CD14-positive monocyte (primary cell): ENCODE results near the gene ARHGEF10L. TPM values are rescaled to one million over a fixed set of nuclear protein-coding genes. Genes with fewer than 3 reads are reported as not detected.

Experiments
- DNase-seq, 3 donors: peaks; one replicate each; pipeline ENCODE4 v3.0.0-alpha.2; 2011 to 2022
- H2AFZ ChIP-seq: 2 replicates; pipeline ENCODE4 v1.6.0; 2012; ENCODE audit warnings: mild to moderate bottlenecking, low read depth, low read length, inconsistent platforms; ENCODE audit not compliant: insufficient read depth, poor library complexity, severe bottlenecking
- H3K27ac ChIP-seq, 2 donors: 1 replicate in 1 of 2; 2 replicates in 1 of 2; pipeline ENCODE4 v1.5.1; 2012 to 2013; ENCODE audit warnings: low read length in 2 of 2, control low read depth in 1 of 2, inconsistent platforms in 1 of 2, low read depth in 1 of 2, mild to moderate bottlenecking in 1 of 2
- H3K27me3 ChIP-seq, 2 donors: one replicate each; pipeline versions ENCODE4 v1.6.0 to v1.6.1; 2011 to 2013; ENCODE audit warnings: low read length in 2 of 2; ENCODE audit not compliant: control insufficient read depth in 2 of 2, insufficient read depth in 2 of 2
- H3K36me3 ChIP-seq, 2 donors: replicated peaks in 1 of 2; 1 replicate in 1 of 2; 2 replicates in 1 of 2; pipeline versions ENCODE4 v1.5.1 to v1.6.1; 2012 to 2013; ENCODE audit warnings: low read length in 2 of 2, control low read depth in 1 of 2, inconsistent platforms in 1 of 2, mild to moderate bottlenecking in 1 of 2; ENCODE audit not compliant: insufficient read depth in 2 of 2, control insufficient read depth in 1 of 2
- H3K4me1 ChIP-seq, 2 donors: 1 replicate in 1 of 2; 2 replicates in 1 of 2; pipeline versions ENCODE4 v1.5.1 to v1.6.1; 2012 to 2013; ENCODE audit warnings: low read length in 2 of 2, control low read depth in 1 of 2, inconsistent platforms in 1 of 2, mild to moderate bottlenecking in 1 of 2, moderate library complexity in 1 of 2; ENCODE audit not compliant: insufficient read depth in 2 of 2, control insufficient read depth in 1 of 2
- H3K4me2 ChIP-seq: replicated peaks from 2 replicates; pipeline ENCODE3; 2012; ENCODE audit warnings: low read length, moderate library complexity, mild to moderate bottlenecking; ENCODE audit not compliant: poor library complexity, severe bottlenecking; ENCODE audit errors: extremely low read depth
- H3K4me3 ChIP-seq, 3 experiments: fragments of 200-600 bp in 1 of 3; sonication (generic) in 1 of 3; replicated peaks in 1 of 3; 1 replicate in 2 of 3; 2 replicates in 1 of 3; pipeline ENCODE4 v1.5.1; 2011 to 2013; ENCODE audit warnings: low read length in 3 of 3, mild to moderate bottlenecking in 3 of 3, control low read depth in 2 of 3, low read depth in 2 of 3, inconsistent platforms in 1 of 3, moderate library complexity in 1 of 3
- H3K79me2 ChIP-seq: 2 replicates; pipeline ENCODE4 v1.6.0; 2012; ENCODE audit warnings: mild to moderate bottlenecking, control low read depth, inconsistent platforms, low read length, moderate library complexity; ENCODE audit not compliant: insufficient read depth
- H3K9ac ChIP-seq: 2 replicates; pipeline ENCODE4 v1.6.0; 2017; ENCODE audit warnings: low read length, mild to moderate bottlenecking; ENCODE audit not compliant: insufficient read depth, poor library complexity, severe bottlenecking
- H3K9me3 ChIP-seq, 2 donors: replicated peaks in 1 of 2; 1 replicate in 1 of 2; 2 replicates in 1 of 2; pipeline versions ENCODE4 v1.5.1 to v1.6.1; 2012 to 2013; ENCODE audit warnings: low read length in 2 of 2, control low read depth in 1 of 2; ENCODE audit not compliant: control insufficient read depth in 1 of 2, insufficient read depth in 1 of 2
- H4K20me1 ChIP-seq: 2 replicates; pipeline ENCODE4 v1.6.0; 2012; ENCODE audit warnings: mild to moderate bottlenecking, low read length, control low read depth, moderate library complexity; ENCODE audit not compliant: insufficient read depth
- H3K27ac Mint-ChIP-seq, 7 donors: one replicate each; pipeline ENCODE4 v1.8.0; 2020; ENCODE audit warnings: mild to moderate bottlenecking in 7 of 7, mixed read lengths in 7 of 7, moderate library complexity in 6 of 7, inconsistent platforms in 2 of 7
- H3K27me3 Mint-ChIP-seq, 3 donors: one replicate each; pipeline ENCODE4 v1.8.0; 2021 to 2022; ENCODE audit warnings: low read depth in 3 of 3, mild to moderate bottlenecking in 3 of 3, mixed read lengths in 3 of 3, moderate library complexity in 3 of 3, inconsistent platforms in 1 of 3
- H3K36me3 Mint-ChIP-seq, 2 donors: one replicate each; pipeline ENCODE4 v1.8.0; 2020; ENCODE audit warnings: mixed read lengths in 2 of 2, inconsistent platforms in 1 of 2, mild to moderate bottlenecking in 1 of 2
- H3K4me1 Mint-ChIP-seq: one replicate; pipeline ENCODE4 v1.8.0; 2020; ENCODE audit warnings: mild to moderate bottlenecking, mixed read lengths
- H3K4me3 Mint-ChIP-seq, 2 donors: one replicate each; pipeline ENCODE4 v1.8.0; 2020; ENCODE audit warnings: mild to moderate bottlenecking in 2 of 2, mixed read lengths in 2 of 2, moderate library complexity in 1 of 2
- H3K9me3 Mint-ChIP-seq, 7 donors: one replicate each; pipeline ENCODE4 v1.8.0; 2020 to 2022; ENCODE audit warnings: mixed read lengths in 7 of 7, mild to moderate bottlenecking in 6 of 7, moderate library complexity in 6 of 7, inconsistent platforms in 2 of 7
- CTCF ChIP-seq: fragments of 200-600 bp; IDR thresholded peaks from one replicate; pipeline ENCODE4 v1.8.0; 2022; ENCODE audit warnings: antibody characterized with exemption, mild to moderate bottlenecking
- WGBS: methylation state at CpG from one replicate; pipeline ENCODE4 v1.1.5; 2013; ENCODE audit warnings: missing lambda C conversion rate; ENCODE audit not compliant: insufficient coverage; 5-methylcytosine and 5-hydroxymethylcytosine counted together
- intact Hi-C, 2 donors: fragments of 100-400 bp; cut with micrococcal nuclease; formaldehyde crosslinking; loops; one replicate each; pipeline versions ENCODE4 v1.15.0 to v1.15.1; 2023
- polyA plus RNA-seq, 3 donors: library from polyadenylated mRNA; depleted of rRNA in 1 of 3; unstranded in 2 of 3; stranded (reverse) in 1 of 3; fragments of 300-500 nt in 2 of 3; fragments of >200 nt in 1 of 3; fragmentation: Illumina TruSeq in 2 of 3; gene quantifications; 1 replicate in 2 of 3; 2 replicates in 1 of 3; pipeline ENCODE4 v1.2.3, GENCODE V29; 2012 to 2021

The ARHGEF10L gene
- polyA plus RNA-seq, 3 donors: 20.7 to 95.7 (median 23.7) TPM

- Histone ChIP-seq H3K36me3 (no peaks in the 10 kb centered on the region), H3K27ac (no peak overlapping the region), H4K20me1 (no peaks in the 10 kb centered on the region), H3K9ac (peak overlapping the region; percentile 4), H3K4me2 (no peak overlapping the region), H3K9me3 (no peaks in the 10 kb centered on the region), H3K4me3 (no peak overlapping the region), H3K79me2 (no peaks in the 10 kb centered on the region), H3K27me3 (no peaks in the 10 kb centered on the region), H2AFZ (no peak overlapping the region), H3K4me1 (peaks cover 14 to 17% of the 10 kb centered on the region in 2 donors)
- Mint-ChIP-seq H3K4me3 (no peak overlapping the region), H3K27ac (peak overlapping the region in 1 of 7 donors; percentile 43), H3K36me3 (peaks cover 5% of the 10 kb centered on the region in 2 donors), H3K4me1 (peaks cover 27% of the 10 kb centered on the region), H3K9me3 (no peaks in the 10 kb centered on the region), H3K27me3 (peaks cover 0 to 12% (median 9%) of the 10 kb centered on the region in 3 donors)
- TF ChIP-seq CTCF: no peak
- intact Hi-C loops: no loop called here
- 80% methylated on average over 5 of the region's 10 CpGs for WGBS
- DNase-seq: no peak
Observed at GRCh38 chr1:17595602-17595925, 56.1 kb downstream of the ARHGEF10L start.

- Histone ChIP-seq H3K36me3 (no peaks in the 10 kb centered on the region), H4K20me1 (no peaks in the 10 kb centered on the region), H3K27ac (no peak overlapping the region), H3K9ac (no peak overlapping the region), H2AFZ (no peak overlapping the region), H3K4me3 (no peak overlapping the region), H3K79me2 (no peaks in the 10 kb centered on the region), H3K9me3 (no peaks in the 10 kb centered on the region), H3K4me1 (peaks cover 14 to 17% of the 10 kb centered on the region in 2 donors), H3K4me2 (no peak overlapping the region), H3K27me3 (no peaks in the 10 kb centered on the region)
- Mint-ChIP-seq H3K9me3 (no peaks in the 10 kb centered on the region), H3K27me3 (peaks cover 3 to 10% (median 6%) of the 10 kb centered on the region in 3 donors), H3K27ac (peak overlapping the region in 1 of 7 donors; percentile 35), H3K4me1 (peaks cover 27% of the 10 kb centered on the region), H3K4me3 (no peak overlapping the region), H3K36me3 (peaks cover 0 to 5% of the 10 kb centered on the region in 2 donors)
- no peak for TF ChIP-seq CTCF
- WGBS: 94% methylated on average over 3 of the region's 9 CpGs
- intact Hi-C loops: no loop called here
- no peak for DNase-seq
Observed at GRCh38 chr1:17596186-17596585, 56.7 kb downstream of the ARHGEF10L start.
